GM13976 (cell line): ENCODE results near the gene SGSM1.

ENCODE experiments used
- DNase-seq: peaks from one replicate; pipeline ENCODE4 v3.0.0; 2012; ENCODE audit warnings: low spot score
- in situ Hi-C: fragments of 300-500 bp; cut with MboI; formaldehyde crosslinking; loops from one replicate; pipeline ENCODE4 v1.12.0; 2022; ENCODE audit warnings: low sequenced_read_pairs, mixed read lengths, inconsistent platforms; ENCODE audit not compliant: unreplicated experiment
- TF ChIP-seq, protein P1 (sequence below): IDR thresholded peaks from 2 replicates; pipeline ENCODE4 v1.5.1; 2012; ENCODE audit warnings: borderline replicate concordance, mild to moderate bottlenecking; ENCODE audit not compliant: insufficient read depth; ENCODE audit errors: extremely low read depth, missing control alignments, control extremely low read depth

SGSM1 gene

GRCh38 chr22:24950272-24950902 lies 144.4 kb downstream of the SGSM1 start:
- TF ChIP-seq, protein P1, sequence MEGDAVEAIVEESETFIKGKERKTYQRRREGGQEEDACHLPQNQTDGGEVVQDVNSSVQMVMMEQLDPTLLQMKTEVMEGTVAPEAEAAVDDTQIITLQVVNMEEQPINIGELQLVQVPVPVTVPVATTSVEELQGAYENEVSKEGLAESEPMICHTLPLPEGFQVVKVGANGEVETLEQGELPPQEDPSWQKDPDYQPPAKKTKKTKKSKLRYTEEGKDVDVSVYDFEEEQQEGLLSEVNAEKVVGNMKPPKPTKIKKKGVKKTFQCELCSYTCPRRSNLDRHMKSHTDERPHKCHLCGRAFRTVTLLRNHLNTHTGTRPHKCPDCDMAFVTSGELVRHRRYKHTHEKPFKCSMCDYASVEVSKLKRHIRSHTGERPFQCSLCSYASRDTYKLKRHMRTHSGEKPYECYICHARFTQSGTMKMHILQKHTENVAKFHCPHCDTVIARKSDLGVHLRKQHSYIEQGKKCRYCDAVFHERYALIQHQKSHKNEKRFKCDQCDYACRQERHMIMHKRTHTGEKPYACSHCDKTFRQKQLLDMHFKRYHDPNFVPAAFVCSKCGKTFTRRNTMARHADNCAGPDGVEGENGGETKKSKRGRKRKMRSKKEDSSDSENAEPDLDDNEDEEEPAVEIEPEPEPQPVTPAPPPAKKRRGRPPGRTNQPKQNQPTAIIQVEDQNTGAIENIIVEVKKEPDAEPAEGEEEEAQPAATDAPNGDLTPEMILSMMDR: no peak
- DNase-seq: no peak
- in situ Hi-C loops: no loop called here

GRCh38 chr22:24951942-24952836 lies 146.2 kb downstream of the SGSM1 start, which contains the start of gene KIAA1671:
Gene KIAA1671 (plus strand): TSS chr22:24952716. CDS start chr22:25028000, 75,284 bp downstream.
- DNase-seq: peak; percentile 96
- TF ChIP-seq, protein P1: peak; percentile 64
- in situ Hi-C loops: no loop called here

DNA sequence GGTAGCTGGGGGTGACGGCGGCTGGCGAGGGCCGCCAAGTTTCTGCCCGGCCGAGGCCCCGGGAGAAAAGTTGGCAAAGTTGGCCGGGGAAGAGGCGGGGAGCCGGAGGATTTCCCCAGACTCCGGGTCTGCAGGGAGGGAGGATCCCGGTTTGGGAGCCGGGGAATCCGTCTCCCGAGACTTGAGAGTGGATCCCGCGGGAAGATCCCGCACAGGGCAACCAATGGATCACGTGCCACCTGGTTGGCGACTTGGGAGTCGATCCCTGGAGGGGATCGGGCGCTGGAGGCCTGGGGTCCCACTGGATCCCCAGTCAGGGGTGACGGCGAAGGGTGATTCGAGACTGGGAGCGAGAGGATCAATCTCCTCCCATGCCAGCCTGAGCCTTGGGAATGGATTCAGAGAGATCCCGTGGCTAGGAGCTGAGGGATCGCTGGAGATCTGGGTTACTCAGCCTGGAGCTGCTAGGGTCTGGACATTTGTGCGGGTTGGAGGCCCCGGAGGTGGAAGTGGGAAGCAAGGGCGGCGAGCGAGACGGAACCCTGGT lies 146.9 kb downstream of the SGSM1 start:
- TF ChIP-seq, protein P1: no peak
- in situ Hi-C loops: no loop called here
- DNase-seq: peak; percentile 39

- DNase-seq: no peak
- in situ Hi-C loops: no loop called here
- TF ChIP-seq, protein P1: no peak
These were observed 147.5 kb downstream of the SGSM1 start for GRCh38 chr22:24953384-24954113.

GRCh38 chr22:24954114-24954463 lies 148.1 kb downstream of the SGSM1 start:
- TF ChIP-seq, protein P1: no peak
- in situ Hi-C loops: no loop called here
- DNase-seq: no peak

DNA sequence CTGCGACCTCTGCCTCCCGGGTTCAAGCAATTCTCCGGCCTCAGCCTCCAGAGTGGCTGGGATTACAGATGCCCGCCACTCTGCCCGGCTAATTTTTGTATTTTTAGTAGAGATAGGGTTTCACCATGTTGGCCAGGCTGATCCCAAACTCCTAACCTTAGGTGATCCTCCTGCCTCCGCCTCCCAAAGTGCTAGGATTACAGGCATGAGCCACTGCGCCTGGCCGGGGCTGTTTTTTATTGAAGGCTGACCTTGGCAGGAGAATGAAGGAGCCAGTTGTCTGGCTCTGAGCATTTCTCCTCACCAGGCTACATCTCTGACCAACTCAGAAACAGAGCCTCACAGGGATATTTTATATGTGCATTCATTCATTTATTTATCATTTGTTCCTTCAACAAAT lies 148.8 kb downstream of the SGSM1 start:
- TF ChIP-seq, protein P1: no peak
- in situ Hi-C loops: no loop called here
- DNase-seq: no peak
